Measurements from ENCODE around the gene FBXO42. TPM values are rescaled to one million over a fixed set of nuclear protein-coding genes. Genes with fewer than 3 reads are reported as not detected.
A peak's percentile ranks its signal among the peaks of the same experiment; 100 is the strongest.
"Not testable (repeated sequence)": the region's sequence is repeated elsewhere in the genome, so short reads cannot be mapped to it uniquely, and the experiment has no call there.

Gene FBXO42
- total RNA-seq, 2 donors from 2014 or later: 17.6 to 20.0 TPM

DNA sequence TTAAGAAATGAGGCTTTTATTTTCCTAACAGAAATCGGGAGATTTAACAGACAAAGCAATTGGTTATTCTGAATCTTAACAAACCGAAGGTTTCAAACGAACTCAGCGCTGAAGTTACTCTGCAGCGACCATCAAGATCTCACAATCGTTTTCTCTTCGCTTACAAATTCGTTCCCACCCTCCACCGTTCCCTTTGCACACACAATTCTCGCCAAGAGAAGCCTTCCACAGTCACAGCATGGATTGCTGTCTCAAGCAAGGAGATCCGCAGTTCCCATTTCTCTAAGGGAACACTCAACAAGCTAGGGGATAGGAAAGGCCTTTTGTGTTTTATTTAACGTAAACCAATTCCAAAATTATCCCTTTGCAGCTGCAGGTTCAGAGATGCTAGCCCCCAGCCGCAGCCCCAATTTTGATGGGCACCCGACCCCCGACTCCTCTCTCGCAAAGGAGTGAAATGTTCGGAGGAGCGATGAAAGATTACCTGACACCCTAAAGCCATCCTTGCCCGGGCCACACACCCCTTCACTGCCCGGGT, 755 bp downstream of the FBXO42 start:
- no peaks in the 10 kb centered on the region for H3K36me3 ChIP-seq (ENCODE audit: control insufficient read depth, insufficient read depth, low read length)
- WGBS, 2 experiments (ENCODE audit: insufficient coverage in 1 of 2, insufficient read length in 1 of 2): 1% methylated on average over 14 to 20 of the region's 20 CpGs
- H3K27me3 ChIP-seq (ENCODE audit: control insufficient read depth, insufficient read depth, low read length, poor library complexity, severe bottlenecking): no peaks in the 10 kb centered on the region
- Mint-ChIP-seq H3K9me3 (no peaks in the 10 kb centered on the region), H3K27me3 (ENCODE audit: insufficient read depth) (no peaks in the 10 kb centered on the region), H3K36me3 (ENCODE audit: low read depth) (no peaks in the 10 kb centered on the region), H3K4me1 (peaks cover 10% of the 10 kb centered on the region), H3K27ac (peak overlapping the region; percentile 92), H3K4me3 (peak overlapping the region; percentile 96)
- peak overlapping the region; percentile 88 for H3K27ac ChIP-seq (ENCODE audit: low read depth, low read length)
- DNase-seq: no peak
- H3K9ac ChIP-seq (ENCODE audit: extremely low read depth, low read length, poor library complexity, severe bottlenecking): peak overlapping the region; percentile 62
- TF ChIP-seq, protein P1, sequence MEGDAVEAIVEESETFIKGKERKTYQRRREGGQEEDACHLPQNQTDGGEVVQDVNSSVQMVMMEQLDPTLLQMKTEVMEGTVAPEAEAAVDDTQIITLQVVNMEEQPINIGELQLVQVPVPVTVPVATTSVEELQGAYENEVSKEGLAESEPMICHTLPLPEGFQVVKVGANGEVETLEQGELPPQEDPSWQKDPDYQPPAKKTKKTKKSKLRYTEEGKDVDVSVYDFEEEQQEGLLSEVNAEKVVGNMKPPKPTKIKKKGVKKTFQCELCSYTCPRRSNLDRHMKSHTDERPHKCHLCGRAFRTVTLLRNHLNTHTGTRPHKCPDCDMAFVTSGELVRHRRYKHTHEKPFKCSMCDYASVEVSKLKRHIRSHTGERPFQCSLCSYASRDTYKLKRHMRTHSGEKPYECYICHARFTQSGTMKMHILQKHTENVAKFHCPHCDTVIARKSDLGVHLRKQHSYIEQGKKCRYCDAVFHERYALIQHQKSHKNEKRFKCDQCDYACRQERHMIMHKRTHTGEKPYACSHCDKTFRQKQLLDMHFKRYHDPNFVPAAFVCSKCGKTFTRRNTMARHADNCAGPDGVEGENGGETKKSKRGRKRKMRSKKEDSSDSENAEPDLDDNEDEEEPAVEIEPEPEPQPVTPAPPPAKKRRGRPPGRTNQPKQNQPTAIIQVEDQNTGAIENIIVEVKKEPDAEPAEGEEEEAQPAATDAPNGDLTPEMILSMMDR (conservative IDR thresholded peaks at IDR 0.05): no peak
- peak overlapping the region; percentile 93 for H3K4me3 ChIP-seq (ENCODE audit: low read length)
- no peaks in the 10 kb centered on the region for H3K9me3 ChIP-seq (ENCODE audit: control insufficient read depth, low read length)
- no peaks in the 10 kb centered on the region for H3K4me1 ChIP-seq (ENCODE audit: control insufficient read depth, insufficient read depth, low read length)

DNA sequence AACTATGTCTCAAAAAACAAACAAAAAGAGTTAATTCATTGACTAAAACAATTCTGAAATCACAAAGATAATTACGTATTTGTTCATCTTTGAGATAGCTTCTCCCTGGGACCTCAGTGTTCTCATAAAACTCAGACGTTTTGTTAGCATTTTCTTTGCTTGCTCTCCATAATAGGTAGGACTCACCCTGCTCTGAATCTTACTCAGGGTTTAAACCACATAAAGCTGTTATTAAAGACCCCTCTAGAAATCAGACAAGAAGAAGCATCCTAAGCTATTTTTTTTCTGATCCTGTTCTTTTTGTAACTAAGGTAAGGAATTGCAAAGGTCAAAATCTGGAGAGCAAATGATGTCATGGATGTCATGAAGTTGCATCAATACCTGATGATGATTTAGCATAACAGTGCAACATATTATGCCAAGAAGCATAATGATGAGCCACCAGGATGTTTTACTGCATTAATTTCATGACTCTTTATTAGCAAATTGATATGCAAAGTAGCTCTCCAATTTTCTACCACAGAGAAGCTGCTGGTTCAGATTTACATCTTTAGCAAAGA, 2.4 kb downstream of the FBXO42 start:
- Histone ChIP-seq H3K9ac (ENCODE audit: extremely low read depth, low read length, poor library complexity, severe bottlenecking) (no peak overlapping the region), H3K27ac (ENCODE audit: low read depth, low read length) (no peak overlapping the region), H3K4me3 (ENCODE audit: low read length) (no peak overlapping the region), H3K4me1 (ENCODE audit: control insufficient read depth, insufficient read depth, low read length) (no peaks in the 10 kb centered on the region), H3K9me3 (ENCODE audit: control insufficient read depth, low read length) (no peaks in the 10 kb centered on the region), H3K27me3 (ENCODE audit: control insufficient read depth, insufficient read depth, low read length, poor library complexity, severe bottlenecking) (no peaks in the 10 kb centered on the region), H3K36me3 (ENCODE audit: control insufficient read depth, insufficient read depth, low read length) (no peaks in the 10 kb centered on the region)
- WGBS, 2 experiments (ENCODE audit: insufficient coverage in 1 of 2, insufficient read length in 1 of 2): 84 to 85% methylated on average over 2 of the region's 2 CpGs
- Mint-ChIP-seq H3K4me3 (no peak overlapping the region), H3K9me3 (no peaks in the 10 kb centered on the region), H3K27ac (no peak overlapping the region), H3K36me3 (ENCODE audit: low read depth) (no peaks in the 10 kb centered on the region), H3K4me1 (peaks cover 10% of the 10 kb centered on the region), H3K27me3 (ENCODE audit: insufficient read depth) (no peaks in the 10 kb centered on the region)
- no peak for DNase-seq
- TF ChIP-seq, protein P1 (conservative IDR thresholded peaks at IDR 0.05): no peak

DNA sequence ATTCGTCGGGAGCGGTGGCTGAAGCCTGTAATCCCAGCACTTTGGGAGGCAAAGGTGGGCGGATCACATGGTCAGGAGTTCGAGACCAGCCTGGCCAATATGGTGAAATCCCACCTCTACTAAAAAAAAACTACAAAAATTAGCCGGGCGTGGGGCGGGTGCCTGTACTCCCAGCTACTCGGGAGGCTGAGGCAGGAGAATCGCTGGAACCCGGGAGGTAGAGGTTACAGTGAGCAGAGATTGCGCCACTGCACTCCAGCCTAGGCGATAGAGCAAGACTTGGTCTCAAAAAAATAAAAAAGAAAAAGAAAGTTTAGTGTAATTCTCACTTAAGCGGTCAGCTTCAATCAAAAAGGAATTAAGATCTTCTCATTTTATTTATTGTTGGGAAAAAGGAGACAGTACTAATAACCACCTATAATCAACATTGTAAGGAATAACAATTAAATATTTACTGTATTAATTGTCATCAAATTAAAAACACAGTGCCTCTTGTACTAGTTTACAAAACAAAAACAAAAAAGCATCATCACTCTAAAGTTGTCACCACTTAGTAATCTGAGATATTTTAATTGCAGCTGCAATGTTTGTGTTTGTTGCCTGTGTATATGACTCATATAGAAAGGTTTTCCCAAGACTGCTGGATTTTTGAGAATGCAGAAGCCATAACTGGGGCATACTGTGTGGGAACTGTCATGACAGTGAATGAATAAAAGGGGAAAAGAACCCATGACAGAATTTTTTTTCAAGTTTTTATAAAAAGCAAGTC, 3.7 kb downstream of the FBXO42 start:
- Histone ChIP-seq H3K36me3 (ENCODE audit: control insufficient read depth, insufficient read depth, low read length) (no peaks in the 10 kb centered on the region), H3K4me1 (ENCODE audit: control insufficient read depth, insufficient read depth, low read length) (no peaks in the 10 kb centered on the region), H3K9me3 (ENCODE audit: control insufficient read depth, low read length) (no peaks in the 10 kb centered on the region), H3K27ac (ENCODE audit: low read depth, low read length) (no peak overlapping the region), H3K27me3 (ENCODE audit: control insufficient read depth, insufficient read depth, low read length, poor library complexity, severe bottlenecking) (no peaks in the 10 kb centered on the region), H3K4me3 (ENCODE audit: low read length) (no peak overlapping the region), H3K9ac (ENCODE audit: extremely low read depth, low read length, poor library complexity, severe bottlenecking) (no peak overlapping the region)
- Mint-ChIP-seq H3K9me3 (no peaks in the 10 kb centered on the region), H3K4me1 (peaks cover 10% of the 10 kb centered on the region), H3K4me3 (no peak overlapping the region), H3K27ac (no peak overlapping the region), H3K36me3 (ENCODE audit: low read depth) (no peaks in the 10 kb centered on the region), H3K27me3 (ENCODE audit: insufficient read depth) (no peaks in the 10 kb centered on the region)
- TF ChIP-seq, protein P1 (conservative IDR thresholded peaks at IDR 0.05): no peak
- DNase-seq: no peak
- 94 to 96% methylated on average over 12 to 13 of the region's 14 CpGs for WGBS, 2 experiments (ENCODE audit: insufficient coverage in 1 of 2, insufficient read length in 1 of 2)

DNA sequence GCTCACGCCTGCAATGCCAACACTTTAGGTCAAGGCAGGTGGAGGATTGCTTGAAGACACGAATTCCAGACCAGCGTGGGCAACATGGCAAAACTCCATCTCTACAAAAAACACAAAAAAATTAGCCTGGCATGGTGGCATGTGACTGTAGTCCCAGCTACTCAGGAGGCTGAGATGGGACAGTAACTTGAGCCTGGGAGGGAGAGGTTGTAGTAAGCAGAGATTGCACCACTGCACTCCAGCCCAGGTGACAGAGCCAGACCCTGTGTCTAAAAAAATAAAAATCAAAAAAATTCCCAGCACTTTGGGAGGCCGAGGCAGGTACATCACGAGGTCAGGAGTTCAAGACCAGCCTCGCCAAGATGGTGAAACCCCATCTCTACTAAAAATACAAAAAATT, 9.0 kb downstream of the FBXO42 start:
- H3K27ac ChIP-seq (ENCODE audit: low read depth, low read length); H3K4me1 ChIP-seq (ENCODE audit: control insufficient read depth, insufficient read depth, low read length); DNase-seq; H3K27me3 Mint-ChIP-seq (ENCODE audit: insufficient read depth); H3K27me3 ChIP-seq (ENCODE audit: control insufficient read depth, insufficient read depth, low read length, poor library complexity, severe bottlenecking); H3K9ac ChIP-seq (ENCODE audit: extremely low read depth, low read length, poor library complexity, severe bottlenecking); H3K4me3 ChIP-seq (ENCODE audit: low read length); H3K9me3 ChIP-seq (ENCODE audit: control insufficient read depth, low read length); H3K4me3 Mint-ChIP-seq; H3K27ac Mint-ChIP-seq; H3K36me3 ChIP-seq (ENCODE audit: control insufficient read depth, insufficient read depth, low read length); H3K4me1 Mint-ChIP-seq; H3K36me3 Mint-ChIP-seq (ENCODE audit: low read depth); H3K9me3 Mint-ChIP-seq: not testable (repeated sequence)
- 91 to 100% methylated on average over 2 to 6 of the region's 6 CpGs for WGBS, 2 experiments (ENCODE audit: insufficient coverage in 1 of 2, insufficient read length in 1 of 2)
